GM13977 (cell line): ENCODE results near the gene MEGF11.

Source experiments
- DNase-seq: peaks from one replicate; pipeline ENCODE4 v3.0.0; 2012; ENCODE audit warnings: low spot score
- CTCF ChIP-seq: IDR thresholded peaks from 2 replicates; pipeline ENCODE4 v1.5.1; 2012; ENCODE audit warnings: mild to moderate bottlenecking, control low read depth; ENCODE audit not compliant: insufficient read depth; ENCODE audit errors: extremely low read depth, missing control alignments
- in situ Hi-C: fragments of 300-500 bp; cut with MboI; formaldehyde crosslinking; loops from one replicate; pipeline ENCODE4 v1.12.0; 2022; ENCODE audit warnings: low sequenced_read_pairs, low pct_unique_long_range_greater_than_20kb, mixed read lengths, inconsistent platforms; ENCODE audit not compliant: unreplicated experiment

The MEGF11 gene

DNA sequence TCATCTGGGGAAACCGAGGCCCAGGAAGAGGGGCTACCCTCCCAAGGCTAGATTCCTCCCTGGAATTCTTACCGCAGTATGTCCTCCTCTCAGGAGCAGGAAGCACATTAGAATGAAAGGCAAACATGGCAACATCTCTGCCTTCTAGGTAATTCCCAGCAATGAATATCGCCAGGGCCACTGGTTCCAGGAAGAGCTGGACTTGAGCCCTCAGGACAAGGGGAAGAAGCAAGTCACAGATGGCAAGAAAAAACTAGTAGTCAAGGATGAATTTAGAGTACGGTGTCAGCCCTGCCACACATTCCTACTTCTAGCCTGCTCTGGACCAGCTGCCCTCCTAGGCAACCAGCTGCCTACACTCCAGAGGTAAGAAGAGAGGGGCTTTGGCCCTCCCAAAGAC lies 42.9 kb downstream of the MEGF11 start:
- in situ Hi-C loops, result no loop called here
- no peak for DNase-seq

GRCh38 chr15:66198757-66199156 lies 54.8 kb downstream of the MEGF11 start:
- no peak for DNase-seq

More for the DNA sequence above, 42.9 kb downstream of the MEGF11 start:
- TF ChIP-seq CTCF, result no peak

GRCh38 chr15:66196602-66197001 lies 56.9 kb downstream of the MEGF11 start:
- DNase-seq, result no peak
- in situ Hi-C loops, result no loop called here
- TF ChIP-seq CTCF, result no peak

More at GRCh38 chr15:66198757-66199156, 54.8 kb downstream of the MEGF11 start:
- in situ Hi-C loops, result no loop called here
- TF ChIP-seq CTCF, result no peak

- DNase-seq, result no peak
- in situ Hi-C loops, result no loop called here
- TF ChIP-seq CTCF, result no peak
Observed at GRCh38 chr15:66195621-66196230, 57.8 kb downstream of the MEGF11 start.

- in situ Hi-C loops, result no loop called here
- no peak for TF ChIP-seq CTCF
- no peak for DNase-seq
Observed at GRCh38 chr15:66193066-66193465, 60.5 kb downstream of the MEGF11 start.

- in situ Hi-C loops, result no loop called here
- TF ChIP-seq CTCF, result no peak
- no peak for DNase-seq
Observed at GRCh38 chr15:66190746-66191145, 62.8 kb downstream of the MEGF11 start.
